Esophagus squamous epithelium (tissue), 5 donors: Measurements from ENCODE around the gene NCBP3. TPM values are rescaled to one million over a fixed set of nuclear protein-coding genes. Genes with fewer than 3 reads are reported as not detected.

ENCODE experiments used
- DNase-seq: peaks from one replicate; lab custom pipeline; 2025; lab: John Stamatoyannopoulos, UW
- H3K27ac ChIP-seq, 4 donors: fragments of 200-600 bp; sonication (generic); one replicate each; pipeline ENCODE4 v1.5.1; 2016 to 2019; ENCODE audit warnings: mild to moderate bottlenecking in 1 of 4
- H3K27me3 ChIP-seq, 4 donors: fragments of 200-600 bp; sonication (generic); 1 replicate in 3 of 4; 2 replicates in 1 of 4; pipeline versions ENCODE4 v1.5.1 to v1.6.0; 2017 to 2021; ENCODE audit warnings: antibody characterized with exemption in 1 of 4
- H3K36me3 ChIP-seq, 3 donors: fragments of 200-600 bp; sonication (generic); one replicate each; pipeline ENCODE4 v1.5.1; 2016 to 2019
- H3K4me1 ChIP-seq, 3 donors: fragments of 200-600 bp; sonication (generic); one replicate each; pipeline ENCODE4 v1.5.1; 2017 to 2019
- H3K4me3 ChIP-seq, 4 donors: fragments of 200-600 bp; sonication (generic); 1 replicate in 3 of 4; 2 replicates in 1 of 4; pipeline ENCODE4 v1.5.1; 2016 to 2019; ENCODE audit warnings: mild to moderate bottlenecking in 2 of 4, moderate library complexity in 1 of 4
- H3K9me3 ChIP-seq, 3 donors: fragments of 200-600 bp; sonication (generic); one replicate each; pipeline ENCODE4 v1.5.1; 2016 to 2019
- CTCF ChIP-seq, 6 experiments: fragments of 450-650 bp in 4 of 6; fragments of 200-600 bp in 2 of 6; sonication (generic) in 2 of 6; IDR thresholded peaks; one replicate each; pipeline ENCODE4 v1.5.1; 2016 to 2019; ENCODE audit warnings: antibody characterized with exemption in 6 of 6, mild to moderate bottlenecking in 4 of 6, moderate library complexity in 4 of 6
- POLR2A ChIP-seq, 4 donors: fragments of 450-650 bp; IDR thresholded peaks; one replicate each; pipeline ENCODE4 v1.6.1; 2017; ENCODE audit warnings: antibody characterized with exemption in 4 of 4, mild to moderate bottlenecking in 4 of 4, moderate library complexity in 3 of 4
- WGBS, 2 donors: methylation state at CpG; one replicate each; pipeline ENCODE4 v1.1.5; 2018; 5-methylcytosine and 5-hydroxymethylcytosine counted together
- intact Hi-C: fragments of 100-400 bp; cut with DNase I; formaldehyde crosslinking; loops from one replicate; pipeline ENCODE4 v1.15.0; 2022
- total RNA-seq, 4 donors: library from RNA; depleted of rRNA; stranded (reverse); fragments of >200 nt; gene quantifications; one replicate each; pipeline ENCODE4 v1.1.0, GENCODE V29; 2016
- donor health status: DM: yes; HTN: yes; CAD: no.

Gene NCBP3
- total RNA-seq, 4 donors from 2014 or later, result 12.1 to 26.1 (median 17.1) TPM

GRCh38 chr17:3827124-3827773, 18.8 kb downstream of the NCBP3 start:
- H3K4me3 ChIP-seq, result no peak overlapping the region
- TF ChIP-seq CTCF (IDR thresholded peaks at IDR 0.05), result peak; percentile 46 to 70 (median 58)
- no peak for TF ChIP-seq POLR2A (IDR thresholded peaks at IDR 0.05)
- no peak for DNase-seq
- H3K4me1 ChIP-seq, result peaks cover 0 to 14% (median 3%) of the 10 kb centered on the region in 3 donors
- H3K27ac ChIP-seq, result peak overlapping the region in 3 of 4 donors; percentile 36 to 79 (median 53)
- no peaks in the 10 kb centered on the region for H3K27me3 ChIP-seq
- WGBS, 2 donors, result 51 to 54% methylated on average over 6 of the region's 6 CpGs
- peaks cover 10 to 87% (median 26%) of the 10 kb centered on the region in 3 donors for H3K36me3 ChIP-seq
- H3K9me3 ChIP-seq, result no peaks in the 10 kb centered on the region
- intact Hi-C loops, result loop anchor here (10.0 kb wide), 1 partner anchor 92 kb away; no protein-coding TSS in a partner anchor

DNA sequence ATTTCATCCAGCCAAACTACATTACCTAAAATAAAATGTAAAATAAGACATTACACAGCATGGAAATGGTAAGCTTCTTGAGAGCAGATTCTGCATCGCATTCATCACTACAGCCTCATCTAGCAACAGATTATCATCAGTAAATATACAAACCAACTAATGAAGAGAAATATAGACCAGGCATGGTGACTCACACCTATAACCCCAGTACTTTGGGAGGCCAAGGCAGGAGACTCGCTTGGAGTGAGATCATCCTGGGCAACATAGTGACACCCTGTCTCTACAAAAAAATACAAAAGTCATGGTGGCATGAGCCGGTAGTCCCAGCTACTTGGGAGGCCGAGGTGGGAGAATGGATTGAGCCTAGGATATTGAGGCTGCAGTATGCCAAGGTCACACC, 19.9 kb downstream of the NCBP3 start:
- Histone ChIP-seq H3K9me3 (no peaks in the 10 kb centered on the region), H3K36me3 (peaks cover 10 to 98% (median 33%) of the 10 kb centered on the region in 3 donors), H3K27me3 (no peaks in the 10 kb centered on the region), H3K4me1 (peaks cover 0 to 14% (median 3%) of the 10 kb centered on the region in 3 donors), H3K27ac (no peak overlapping the region), H3K4me3 (no peak overlapping the region)
- intact Hi-C loops, result loop anchor here (10.0 kb wide), 1 partner anchor 91 kb away; no protein-coding TSS in a partner anchor
- no peak for DNase-seq
- TF ChIP-seq POLR2A (IDR thresholded peaks at IDR 0.05), result no peak
- no peak for TF ChIP-seq CTCF (IDR thresholded peaks at IDR 0.05)
- 84 to 85% methylated on average over 4 of the region's 4 CpGs for WGBS, 2 donors

DNA sequence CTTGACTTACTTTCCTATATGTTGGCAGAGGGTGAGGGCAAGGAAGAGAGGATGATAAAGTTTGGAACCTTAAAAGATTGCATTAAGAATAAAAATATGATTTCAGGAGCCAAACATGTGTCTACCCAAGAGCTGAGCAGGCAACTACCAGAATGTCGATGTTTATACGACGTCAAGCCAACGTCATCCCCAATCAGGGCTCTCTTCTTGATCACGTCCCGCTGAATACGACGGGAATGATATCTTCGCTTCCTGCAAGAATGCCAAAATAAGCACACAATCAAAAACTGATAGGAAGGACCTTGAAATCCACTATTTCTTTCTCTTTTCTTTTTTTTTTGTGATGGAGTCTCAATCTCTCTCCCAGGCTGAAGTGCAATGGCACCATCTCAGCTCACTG, 24.9 kb downstream of the NCBP3 start:
- H3K9me3 ChIP-seq, result no peaks in the 10 kb centered on the region
- no peak for DNase-seq
- no peaks in the 10 kb centered on the region for H3K4me1 ChIP-seq
- H3K4me3 ChIP-seq, result no peak overlapping the region
- no peak for TF ChIP-seq POLR2A (IDR thresholded peaks at IDR 0.05)
- peaks cover 15 to 100% (median 31%) of the 10 kb centered on the region in 3 donors for H3K36me3 ChIP-seq
- H3K27ac ChIP-seq, result no peak overlapping the region
- intact Hi-C loops, result loop anchor here (10.0 kb wide), 1 partner anchor 86 kb away; no protein-coding TSS in a partner anchor
- H3K27me3 ChIP-seq, result no peaks in the 10 kb centered on the region
- WGBS, 2 donors, result 90 to 96% methylated on average over 9 of the region's 9 CpGs

GRCh38 chr17:3818786-3819185, 27.3 kb downstream of the NCBP3 start:
- intact Hi-C loops, result no loop called here
- TF ChIP-seq POLR2A (IDR thresholded peaks at IDR 0.05) (no peak), CTCF (IDR thresholded peaks at IDR 0.05) (no peak)
- no peak overlapping the region for H3K27ac ChIP-seq

GRCh38 chr17:3817851-3818605, 28.0 kb downstream of the NCBP3 start:
- WGBS, 2 donors, result 91 to 95% methylated on average over 12 of the region's 12 CpGs
- Histone ChIP-seq H3K4me1 (no peaks in the 10 kb centered on the region), H3K9me3 (no peaks in the 10 kb centered on the region), H3K27me3 (no peaks in the 10 kb centered on the region), H3K4me3 (no peak overlapping the region), H3K36me3 (peaks cover 11 to 100% (median 27%) of the 10 kb centered on the region in 3 donors), H3K27ac (no peak overlapping the region)
- TF ChIP-seq CTCF (IDR thresholded peaks at IDR 0.05) (no peak), POLR2A (IDR thresholded peaks at IDR 0.05) (no peak)
- no peak for DNase-seq
- intact Hi-C loops, result no loop called here

More at GRCh38 chr17:3818786-3819185, 27.3 kb downstream of the NCBP3 start:
- Histone ChIP-seq H3K36me3 (peaks cover 11 to 100% (median 26%) of the 10 kb centered on the region in 3 donors), H3K4me3 (no peak overlapping the region), H3K9me3 (no peaks in the 10 kb centered on the region), H3K27me3 (no peaks in the 10 kb centered on the region), H3K4me1 (no peaks in the 10 kb centered on the region)
- DNase-seq, result no peak
- WGBS, 2 donors, result 72 to 90% methylated on average over 6 of the region's 6 CpGs
